T-helper 2 cell treated with Interferon-gamma antibody and Interleukin-4, amounts not matched to agents 5 μg/mL and 100 μg/mL, for 36 hours (primary cell): ENCODE measurements around the gene RAD51.

Experiments used
- DNase-seq: peaks from one replicate; pipeline ENCODE4 v3.0.0; 2021; ENCODE audit warnings: low spot score
- H3K27ac Mint-ChIP-seq: one replicate; pipeline ENCODE4 v1.8.0; 2021; ENCODE audit warnings: mild to moderate bottlenecking, mixed read lengths
- H3K27me3 Mint-ChIP-seq: one replicate; pipeline ENCODE4 v1.8.0; 2021; ENCODE audit warnings: low read depth, mixed read lengths
- H3K36me3 Mint-ChIP-seq: one replicate; pipeline ENCODE4 v1.8.0; 2021; ENCODE audit warnings: low read depth, mixed read lengths
- H3K4me1 Mint-ChIP-seq: one replicate; pipeline ENCODE4 v1.8.0; 2021; ENCODE audit warnings: low read depth, mixed read lengths
- H3K4me3 Mint-ChIP-seq: one replicate; pipeline ENCODE4 v1.8.0; 2022; ENCODE audit warnings: mild to moderate bottlenecking, moderate library complexity, mixed read lengths
- H3K9me3 Mint-ChIP-seq: one replicate; pipeline ENCODE4 v1.8.0; 2021; ENCODE audit warnings: mixed read lengths

RAD51 gene

DNA sequence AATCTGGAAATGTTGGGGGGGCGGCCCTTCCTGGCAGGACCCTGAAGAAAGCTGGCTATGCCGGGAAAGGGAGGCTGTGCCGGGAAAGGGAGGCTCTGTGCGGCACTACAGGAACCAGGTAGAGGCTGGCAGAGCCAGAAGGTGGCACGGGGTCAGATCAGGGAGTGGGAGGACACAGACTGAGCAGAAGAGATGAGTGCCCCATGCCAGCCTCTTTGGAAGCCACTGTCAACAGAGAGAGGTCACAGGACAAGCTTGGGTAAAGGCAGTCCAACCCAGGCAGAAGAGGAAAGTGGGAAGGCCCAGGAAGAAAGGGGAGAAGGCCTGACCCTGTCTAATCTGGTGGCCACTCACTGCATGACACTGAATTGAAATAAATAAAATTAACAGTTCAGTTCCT lies 76.3 kb downstream of the RAD51 start:
- Mint-ChIP-seq H3K4me3 (no peak overlapping the region), H3K27me3 (no peaks in the 10 kb centered on the region), H3K36me3 (peaks cover 26% of the 10 kb centered on the region), H3K9me3 (no peaks in the 10 kb centered on the region), H3K4me1 (peaks cover 17% of the 10 kb centered on the region), H3K27ac (no peak overlapping the region)
- DNase-seq, result no peak

DNA sequence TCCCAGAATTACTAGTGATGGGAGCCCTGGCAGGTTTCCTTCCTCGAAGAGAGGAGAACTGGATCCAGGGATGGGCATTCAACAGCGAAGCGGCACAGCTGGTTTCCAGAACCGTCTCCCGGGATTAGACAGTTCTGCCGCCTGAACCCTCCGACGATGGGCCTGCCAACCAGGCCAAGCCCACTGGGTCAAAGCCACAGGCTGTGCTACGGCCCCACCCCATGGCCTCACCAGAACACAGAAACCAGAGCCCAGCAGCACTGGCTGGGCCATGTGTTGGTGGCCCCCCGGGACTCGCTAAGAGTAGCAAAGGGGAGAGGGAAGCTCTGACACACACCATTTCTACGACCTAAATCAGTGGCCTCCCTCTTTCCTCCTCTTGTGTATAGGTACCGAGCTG lies 77.0 kb downstream of the RAD51 start:
- Mint-ChIP-seq H3K4me3 (no peak overlapping the region), H3K9me3 (no peaks in the 10 kb centered on the region), H3K36me3 (peaks cover 32% of the 10 kb centered on the region)

DNA sequence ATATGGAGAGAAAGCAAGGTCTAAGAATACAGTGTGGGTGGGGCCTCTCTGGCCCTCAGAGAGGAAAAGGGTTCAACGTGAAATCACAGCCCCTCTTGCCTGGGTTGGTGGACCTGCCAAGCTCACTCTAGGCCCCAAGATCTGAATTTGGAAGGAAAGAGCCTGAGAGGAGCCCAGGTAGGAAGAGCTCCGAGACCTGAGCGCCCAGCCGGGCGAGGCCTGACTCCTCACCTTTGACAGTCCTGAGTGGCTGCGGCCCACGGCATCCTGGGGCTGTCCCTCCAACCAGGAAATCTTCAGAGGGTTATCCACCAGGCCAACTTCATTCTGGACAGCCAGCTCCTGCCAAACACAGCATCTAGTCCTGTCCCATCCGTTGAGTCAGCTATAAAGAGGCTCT lies 78.5 kb downstream of the RAD51 start:
- Mint-ChIP-seq H3K4me1 (peaks cover 17% of the 10 kb centered on the region), H3K27me3 (no peaks in the 10 kb centered on the region), H3K27ac (peak overlapping the region; percentile 52), H3K9me3 (no peaks in the 10 kb centered on the region), H3K36me3 (peaks cover 32% of the 10 kb centered on the region), H3K4me3 (no peak overlapping the region)
- no peak for DNase-seq

More for the DNA sequence above, 77.0 kb downstream of the RAD51 start:
- Mint-ChIP-seq H3K4me1 (peaks cover 17% of the 10 kb centered on the region), H3K27ac (peak overlapping the region; percentile 12), H3K27me3 (no peaks in the 10 kb centered on the region)
- DNase-seq, result no peak

DNA sequence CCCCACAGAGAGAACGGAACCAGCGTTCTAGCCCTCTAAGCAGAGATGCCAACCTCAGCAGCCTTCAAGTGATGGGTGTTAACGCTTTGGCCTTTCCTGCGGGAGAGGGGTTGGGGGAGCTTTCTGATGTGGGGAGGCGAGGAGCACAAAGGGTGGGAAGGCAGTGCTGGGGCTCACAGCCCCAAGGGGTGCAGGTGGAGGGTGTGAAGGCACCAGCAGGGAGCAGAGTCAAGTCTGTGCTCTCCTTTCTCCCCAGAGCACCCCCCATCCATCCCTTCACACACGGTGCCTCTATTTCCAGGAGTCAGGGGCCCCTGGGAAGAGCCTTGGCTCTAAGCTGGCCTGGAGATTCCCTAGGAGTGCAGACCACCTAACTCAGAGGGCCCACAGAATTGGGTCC lies 78.9 kb downstream of the RAD51 start:
- no peak overlapping the region for H3K27ac Mint-ChIP-seq
- peaks cover 14% of the 10 kb centered on the region for H3K4me1 Mint-ChIP-seq
- H3K9me3 Mint-ChIP-seq, result no peaks in the 10 kb centered on the region
- no peak for DNase-seq
- no peaks in the 10 kb centered on the region for H3K27me3 Mint-ChIP-seq
- no peak overlapping the region for H3K4me3 Mint-ChIP-seq
- H3K36me3 Mint-ChIP-seq, result peaks cover 30% of the 10 kb centered on the region

DNA sequence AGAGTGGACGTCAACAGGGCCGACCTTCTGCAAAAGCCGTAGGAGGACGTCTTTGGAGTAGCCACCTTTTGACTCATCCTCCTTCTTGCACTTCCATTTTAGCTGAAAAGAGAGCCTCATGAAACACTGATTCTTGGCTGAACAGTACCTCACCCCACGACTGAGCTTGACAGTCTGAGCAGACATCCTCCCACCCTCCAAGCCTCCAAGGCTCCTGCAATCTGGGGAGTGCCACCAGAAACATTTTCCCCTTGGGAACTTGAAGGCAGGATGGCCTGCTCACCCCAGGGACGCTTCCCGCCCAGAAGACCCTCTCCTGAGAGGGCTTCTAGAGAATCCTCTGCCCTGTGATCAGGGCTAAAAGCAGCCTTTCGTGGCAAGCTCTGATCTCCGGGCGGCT lies 80.0 kb downstream of the RAD51 start:
- no peak for DNase-seq
- Mint-ChIP-seq H3K9me3 (no peaks in the 10 kb centered on the region), H3K27ac (no peak overlapping the region), H3K4me1 (peaks cover 4% of the 10 kb centered on the region), H3K27me3 (no peaks in the 10 kb centered on the region), H3K36me3 (peaks cover 31% of the 10 kb centered on the region), H3K4me3 (no peak overlapping the region)

DNA sequence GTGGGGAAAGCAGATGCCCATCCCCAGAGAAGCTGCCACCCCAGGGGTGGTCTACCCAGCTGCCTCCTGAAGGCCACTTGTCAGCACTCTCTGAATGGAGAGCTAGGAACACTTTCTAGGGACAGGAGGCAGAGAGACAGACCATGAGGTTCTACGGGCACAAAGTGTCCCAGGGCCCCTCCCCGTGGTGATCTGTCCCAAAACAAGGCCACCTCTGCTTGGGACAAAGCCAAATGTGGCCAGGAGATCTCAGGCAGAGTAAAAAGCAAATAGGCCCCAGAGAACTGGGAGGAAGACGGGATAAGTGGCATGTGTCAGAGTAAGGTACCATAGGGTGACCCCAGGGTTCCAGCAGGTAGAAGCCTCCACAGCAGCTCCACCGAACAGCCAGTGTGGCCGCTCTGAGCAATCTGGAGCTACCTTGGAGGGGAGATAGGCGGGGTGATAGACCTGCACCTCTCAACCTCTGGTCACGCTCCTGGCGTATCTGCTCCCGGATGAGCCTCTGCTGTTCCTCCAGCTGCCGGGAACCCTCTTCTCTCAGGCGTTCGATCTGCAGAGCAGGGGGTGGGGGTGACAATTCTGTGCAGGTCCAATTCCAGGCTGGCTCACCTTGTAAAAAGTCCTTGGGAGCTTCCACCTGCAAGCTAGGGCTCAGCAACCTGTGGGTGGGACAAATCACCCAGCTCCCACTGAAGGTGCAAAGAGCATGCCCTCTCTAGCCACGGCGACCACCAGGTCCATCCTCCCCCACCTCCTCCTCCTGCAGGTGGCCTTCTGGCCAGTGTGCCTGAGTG lies 81.0 kb downstream of the RAD51 start:
- Mint-ChIP-seq H3K27me3 (no peaks in the 10 kb centered on the region), H3K9me3 (no peaks in the 10 kb centered on the region), H3K36me3 (peaks cover 31% of the 10 kb centered on the region), H3K4me3 (no peak overlapping the region), H3K4me1 (peaks cover 2% of the 10 kb centered on the region), H3K27ac (no peak overlapping the region)
- DNase-seq, result no peak

DNA sequence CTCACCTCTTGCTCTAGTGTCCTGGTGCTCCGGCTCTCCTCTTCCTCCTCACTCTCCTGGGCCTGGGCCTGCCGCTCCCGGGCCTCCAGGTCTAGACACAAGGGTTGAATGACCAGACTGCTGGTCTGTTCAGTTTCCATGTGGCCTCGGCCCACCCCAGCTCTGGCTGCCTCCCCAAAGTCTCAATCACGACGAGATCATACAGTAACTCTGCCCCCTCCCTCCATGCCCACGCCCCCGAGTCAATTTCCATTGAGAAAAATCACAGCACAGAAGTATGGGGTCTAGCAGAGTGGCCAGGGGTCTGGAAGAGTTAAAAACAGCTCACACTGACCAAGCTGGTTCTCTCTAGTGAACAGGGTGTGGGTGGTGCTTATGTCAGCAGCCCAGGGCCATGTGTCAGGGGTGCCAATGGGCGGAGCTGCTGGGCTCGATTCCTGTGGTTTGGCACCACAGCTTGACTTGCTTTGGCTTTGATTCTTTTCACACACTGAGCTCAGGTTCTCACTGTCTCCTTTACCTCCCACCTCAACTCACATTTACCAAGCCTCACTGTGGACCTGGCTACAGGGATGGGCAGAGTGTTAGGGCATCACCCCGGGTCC lies 81.7 kb downstream of the RAD51 start:
- peaks cover 29% of the 10 kb centered on the region for H3K36me3 Mint-ChIP-seq
- H3K9me3 Mint-ChIP-seq, result no peaks in the 10 kb centered on the region
- peaks cover 2% of the 10 kb centered on the region for H3K4me1 Mint-ChIP-seq
- no peaks in the 10 kb centered on the region for H3K27me3 Mint-ChIP-seq
- H3K4me3 Mint-ChIP-seq, result no peak overlapping the region
- peak overlapping the region; percentile 52 for H3K27ac Mint-ChIP-seq
- DNase-seq, result no peak
